ENCODE data around the gene RBP3.

RBP3 gene

DNA sequence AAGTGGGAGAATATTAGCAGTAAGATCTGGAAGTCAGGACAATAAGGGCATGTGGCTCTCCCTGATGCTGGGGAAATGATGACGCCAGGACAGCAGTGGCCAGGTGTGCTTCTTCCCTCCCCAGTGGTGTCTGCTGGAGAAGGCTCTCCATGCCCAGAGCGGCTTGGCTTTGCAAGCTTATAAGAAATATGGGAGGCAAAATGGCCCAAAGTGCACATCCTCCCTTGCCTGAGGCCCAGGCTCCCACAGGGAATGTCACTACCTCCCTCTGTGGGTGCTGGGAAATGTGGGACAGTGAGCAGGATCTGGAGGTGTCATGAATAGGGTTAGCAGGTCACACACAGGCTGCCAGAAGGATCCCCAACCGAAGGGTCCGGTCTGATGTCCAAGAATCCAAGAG, 53.0 kb downstream of the RBP3 start:
- no peak for DNase-seq (ENCODE audit: low read depth, low spot score)

GRCh38 chr10:47401874-47402640, 53.9 kb downstream of the RBP3 start:
- DNase-seq (ENCODE audit: low read depth, low spot score): no peak

DNA sequence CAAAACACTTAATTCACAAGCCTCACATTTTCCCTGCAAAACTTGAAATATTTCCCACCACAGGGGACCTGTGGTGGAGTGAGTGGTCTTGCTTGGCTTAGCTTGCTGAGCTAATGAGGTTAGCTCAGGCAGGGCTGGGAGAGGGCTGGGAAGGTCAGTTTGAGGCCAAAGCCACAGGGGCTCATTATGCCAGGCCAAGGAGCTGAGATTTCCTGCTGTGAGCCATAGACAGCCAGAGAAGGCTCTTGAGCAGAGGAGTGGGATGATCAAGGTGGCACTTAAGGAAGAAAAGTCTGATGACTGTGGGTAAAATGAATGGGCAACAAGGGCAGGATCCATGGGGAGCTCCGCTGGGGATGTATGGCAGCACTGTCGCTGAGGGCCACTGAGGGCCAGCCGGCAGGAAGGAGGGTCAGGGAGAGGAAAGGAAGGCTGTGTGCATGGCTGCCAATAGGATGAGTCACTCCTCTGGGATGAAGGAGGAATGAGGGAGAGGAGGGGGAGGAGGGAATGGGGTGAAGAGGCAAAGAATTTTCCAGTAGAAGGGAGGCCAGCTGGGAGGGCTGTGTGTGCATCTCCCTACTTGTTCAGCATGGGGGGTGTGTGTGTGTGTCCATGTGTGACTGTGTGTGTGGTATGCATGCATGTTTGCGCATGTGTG, 54.6 kb downstream of the RBP3 start:
- peak; percentile 67 for DNase-seq (ENCODE audit: low read depth, low spot score)

GRCh38 chr10:47403446-47404318, 55.5 kb downstream of the RBP3 start:
- DNase-seq (ENCODE audit: low read depth, low spot score): no peak

DNA sequence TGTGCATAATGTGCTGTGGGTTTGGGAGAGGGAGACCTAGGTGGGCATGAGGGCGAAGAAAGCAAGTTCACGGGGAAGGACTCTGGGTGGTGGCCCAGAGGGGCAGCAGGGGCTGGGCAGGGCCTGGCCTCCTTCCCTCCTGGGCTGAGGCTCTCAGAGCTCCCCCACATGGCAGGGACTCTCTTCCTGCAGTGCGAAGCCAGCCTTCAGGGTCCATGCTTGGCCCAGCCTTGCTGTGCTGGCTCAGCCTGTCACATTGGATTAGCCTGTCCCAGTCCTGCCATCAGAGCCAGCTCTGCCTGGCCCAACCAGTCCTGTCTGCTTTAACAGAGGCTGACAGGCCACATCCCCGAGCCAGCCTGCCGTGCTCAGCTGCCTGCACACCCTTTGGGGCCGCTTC, 56.3 kb downstream of the RBP3 start:
- DNase-seq (ENCODE audit: low read depth, low spot score): no peak

DNA sequence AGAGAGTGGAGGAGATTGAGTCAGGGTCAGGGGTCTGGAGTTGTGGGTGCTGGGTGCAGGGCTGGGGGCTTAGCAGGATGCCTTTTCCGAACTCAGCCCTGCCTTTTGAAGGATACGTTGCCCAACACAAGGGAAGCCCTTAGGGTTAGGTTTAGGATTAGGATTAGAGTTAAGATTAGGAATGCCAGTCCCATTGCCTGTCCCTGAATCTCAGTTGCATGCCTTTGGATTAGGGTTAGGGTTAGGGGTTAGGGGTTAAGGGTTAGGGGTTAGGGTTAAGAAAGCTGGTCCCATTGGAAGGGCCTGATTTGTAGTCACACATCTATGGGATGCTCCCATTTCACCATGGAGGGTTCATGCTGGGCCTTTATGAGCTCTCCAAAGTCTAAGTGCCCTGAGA, 56.8 kb downstream of the RBP3 start:
- no peak for DNase-seq (ENCODE audit: low read depth, low spot score)

GRCh38 chr10:47405857-47406547, 57.8 kb downstream of the RBP3 start:
- no peak for DNase-seq (ENCODE audit: low read depth, low spot score)

GRCh38 chr10:47406548-47406869, 58.3 kb downstream of the RBP3 start:
- no peak for DNase-seq (ENCODE audit: low read depth, low spot score)

DNA sequence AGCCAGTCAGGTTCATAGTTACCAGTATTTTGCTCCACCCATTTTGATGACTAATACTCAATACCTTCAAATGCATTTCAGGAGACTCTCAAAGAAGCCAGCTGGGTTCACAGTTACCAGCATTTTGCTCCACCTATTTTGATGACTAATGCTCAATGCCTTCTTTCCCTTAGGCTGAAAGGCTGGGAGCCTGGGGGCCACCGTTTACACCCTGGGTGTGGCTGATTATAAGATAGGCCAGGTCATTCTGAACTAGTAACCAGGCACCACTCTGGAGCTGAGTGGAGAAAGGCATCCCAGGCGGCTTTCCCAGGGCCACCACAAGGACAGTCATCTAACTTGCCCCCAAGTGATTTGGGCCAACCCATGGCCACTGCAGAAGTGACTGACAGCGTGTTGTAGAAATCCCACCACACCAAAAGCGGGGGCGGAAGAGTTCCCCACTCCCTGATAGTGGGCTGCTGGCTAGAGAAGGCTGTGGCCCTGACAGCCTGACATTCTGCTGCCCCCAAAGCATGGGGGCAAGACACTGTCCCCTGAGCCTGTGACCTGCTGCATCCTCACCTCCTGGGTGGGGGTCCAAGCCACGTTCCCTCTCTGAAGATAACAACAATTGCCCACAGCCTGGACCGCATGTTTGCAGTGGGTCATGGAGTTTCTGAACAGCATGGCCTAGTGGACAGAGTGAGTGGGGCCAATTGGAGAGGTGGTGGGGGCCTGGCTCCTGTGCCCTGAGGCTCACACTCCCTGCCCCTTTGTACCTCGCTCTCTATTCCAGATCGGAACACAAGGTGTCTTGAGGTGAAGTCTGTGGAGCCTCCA, 58.9 kb downstream of the RBP3 start:
- no peak for DNase-seq (ENCODE audit: low read depth, low spot score)

Data from iPS DF 19.7 (cell line).